Kidney epithelial cell (primary cell): ENCODE measurements around the gene EFHD2. TPM values are rescaled to one million over a fixed set of nuclear protein-coding genes. Genes with fewer than 3 reads are reported as not detected.

Source experiments
- DNase-seq: peaks from one replicate; pipeline ENCODE4 v3.0.0-alpha.2; 2010; ENCODE audit warnings: low read depth
- H3K27me3 ChIP-seq: 2 replicates; pipeline ENCODE4 v1.6.0; 2011; ENCODE audit warnings: low read length; ENCODE audit not compliant: control insufficient read depth, insufficient read depth
- H3K36me3 ChIP-seq: 2 replicates; pipeline ENCODE4 v1.5.1; 2011; ENCODE audit warnings: low read length; ENCODE audit not compliant: control insufficient read depth, insufficient read depth
- H3K4me3 ChIP-seq: 2 replicates; pipeline ENCODE4 v1.5.1; 2011; ENCODE audit warnings: low read depth, mild to moderate bottlenecking, control low read depth, low read length
- total RNA-seq: library from RNA; depleted of rRNA; stranded (reverse); fragments of >200 nt; gene quantifications from 2 replicates; pipeline ENCODE4 v1.2.3, GENCODE V29; 2015
- TF ChIP-seq, protein P1 (sequence below): IDR thresholded peaks from 2 replicates; pipeline ENCODE4 v1.5.1; 2011; ENCODE audit warnings: mild to moderate bottlenecking, moderate library complexity, low read length, control low read depth, inconsistent platforms; ENCODE audit not compliant: insufficient read depth, poor library complexity, severe bottlenecking

Gene EFHD2
- total RNA-seq, 1 donor from 2014 or later = 54.6 TPM

DNA sequence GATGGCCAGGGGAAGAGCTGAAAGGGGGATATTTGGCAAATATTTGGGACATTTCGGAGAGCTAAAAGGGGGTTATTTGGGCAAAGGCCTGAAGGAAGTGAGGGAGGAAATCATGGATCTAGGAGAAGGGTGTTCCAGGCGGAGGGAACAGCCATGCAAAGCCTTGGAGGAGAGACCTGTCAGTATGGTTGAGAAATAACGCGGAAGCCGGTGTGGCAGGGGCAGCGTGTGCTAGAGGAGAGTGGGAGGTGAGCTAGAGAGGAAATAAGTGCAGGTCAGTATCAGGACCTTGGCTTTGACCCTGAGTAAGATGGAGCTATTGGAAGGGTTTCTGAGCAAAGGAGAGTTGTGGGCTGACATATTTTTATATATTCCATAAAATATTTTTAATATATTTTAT, 31.6 kb downstream of the EFHD2 start:
- no peak for DNase-seq
- Histone ChIP-seq H3K4me3 (no peak overlapping the region), H3K27me3 (peaks cover 6% of the 10 kb centered on the region), H3K36me3 (no peaks in the 10 kb centered on the region)
- TF ChIP-seq, protein P1, sequence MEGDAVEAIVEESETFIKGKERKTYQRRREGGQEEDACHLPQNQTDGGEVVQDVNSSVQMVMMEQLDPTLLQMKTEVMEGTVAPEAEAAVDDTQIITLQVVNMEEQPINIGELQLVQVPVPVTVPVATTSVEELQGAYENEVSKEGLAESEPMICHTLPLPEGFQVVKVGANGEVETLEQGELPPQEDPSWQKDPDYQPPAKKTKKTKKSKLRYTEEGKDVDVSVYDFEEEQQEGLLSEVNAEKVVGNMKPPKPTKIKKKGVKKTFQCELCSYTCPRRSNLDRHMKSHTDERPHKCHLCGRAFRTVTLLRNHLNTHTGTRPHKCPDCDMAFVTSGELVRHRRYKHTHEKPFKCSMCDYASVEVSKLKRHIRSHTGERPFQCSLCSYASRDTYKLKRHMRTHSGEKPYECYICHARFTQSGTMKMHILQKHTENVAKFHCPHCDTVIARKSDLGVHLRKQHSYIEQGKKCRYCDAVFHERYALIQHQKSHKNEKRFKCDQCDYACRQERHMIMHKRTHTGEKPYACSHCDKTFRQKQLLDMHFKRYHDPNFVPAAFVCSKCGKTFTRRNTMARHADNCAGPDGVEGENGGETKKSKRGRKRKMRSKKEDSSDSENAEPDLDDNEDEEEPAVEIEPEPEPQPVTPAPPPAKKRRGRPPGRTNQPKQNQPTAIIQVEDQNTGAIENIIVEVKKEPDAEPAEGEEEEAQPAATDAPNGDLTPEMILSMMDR = no peak

DNA sequence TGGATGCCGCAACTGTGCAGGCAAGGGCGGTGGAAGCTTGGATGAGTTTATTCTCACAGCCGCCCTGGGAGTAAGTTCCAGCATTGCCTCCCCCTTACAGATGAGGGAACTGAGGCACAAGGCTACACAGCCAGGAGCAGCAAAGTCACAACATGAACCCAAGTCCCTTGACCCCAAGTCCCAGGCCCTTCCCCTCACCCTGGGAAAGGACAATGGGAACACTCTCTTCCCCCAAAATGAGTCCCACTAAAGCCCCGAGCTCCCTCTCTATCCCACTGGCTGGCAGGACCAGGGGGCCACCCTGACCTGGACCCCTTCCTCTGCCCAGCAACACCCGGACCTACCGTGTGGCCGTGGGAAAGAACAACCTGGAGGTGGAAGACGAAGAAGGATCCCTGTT, 32.4 kb downstream of the EFHD2 start:
- Histone ChIP-seq H3K27me3 (peaks cover 6% of the 10 kb centered on the region), H3K36me3 (no peaks in the 10 kb centered on the region), H3K4me3 (no peak overlapping the region)
- no peak for DNase-seq
- TF ChIP-seq, protein P1 = no peak

DNA sequence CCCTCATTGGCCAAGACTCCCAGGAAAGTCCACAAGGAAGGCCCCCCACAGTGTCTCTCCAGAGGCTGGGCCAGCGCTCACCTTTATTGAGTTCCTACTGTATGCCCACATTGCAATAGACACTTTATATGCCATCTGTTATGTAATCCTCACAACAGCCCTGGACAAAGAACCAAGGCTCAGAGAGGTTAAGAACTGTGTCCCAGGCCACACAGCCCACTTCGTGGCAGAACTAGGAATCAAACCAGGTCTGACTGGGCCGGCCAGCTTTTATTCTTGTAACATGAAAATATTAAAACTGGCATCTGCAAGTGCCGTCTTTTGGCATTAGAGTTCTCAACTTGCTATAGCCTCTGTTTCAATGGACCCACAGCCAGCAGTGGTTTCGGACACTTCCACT, 33.1 kb downstream of the EFHD2 start:
- TF ChIP-seq, protein P1 = no peak
- Histone ChIP-seq H3K4me3 (no peak overlapping the region), H3K27me3 (peaks cover 6% of the 10 kb centered on the region), H3K36me3 (no peaks in the 10 kb centered on the region)
- DNase-seq = no peak

DNA sequence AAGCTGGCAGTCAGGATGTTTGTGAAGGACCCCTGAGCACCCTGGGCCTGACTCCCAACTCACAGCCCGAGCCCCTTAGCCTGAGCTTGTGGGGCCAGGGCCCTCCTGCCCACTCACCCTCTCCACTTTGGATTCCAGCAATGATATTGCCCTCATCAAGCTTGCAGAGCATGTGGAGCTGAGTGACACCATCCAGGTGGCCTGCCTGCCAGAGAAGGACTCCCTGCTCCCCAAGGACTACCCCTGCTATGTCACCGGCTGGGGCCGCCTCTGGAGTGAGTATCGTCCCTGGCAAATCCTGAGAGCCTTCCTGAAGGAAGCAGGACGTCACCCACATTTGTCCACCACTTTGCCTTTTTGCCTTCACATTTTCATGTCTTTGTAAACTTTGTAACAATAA, 33.6 kb downstream of the EFHD2 start:
- Histone ChIP-seq H3K27me3 (peaks cover 6% of the 10 kb centered on the region), H3K36me3 (no peaks in the 10 kb centered on the region), H3K4me3 (no peak overlapping the region)
- DNase-seq = no peak
- TF ChIP-seq, protein P1 = no peak

DNA sequence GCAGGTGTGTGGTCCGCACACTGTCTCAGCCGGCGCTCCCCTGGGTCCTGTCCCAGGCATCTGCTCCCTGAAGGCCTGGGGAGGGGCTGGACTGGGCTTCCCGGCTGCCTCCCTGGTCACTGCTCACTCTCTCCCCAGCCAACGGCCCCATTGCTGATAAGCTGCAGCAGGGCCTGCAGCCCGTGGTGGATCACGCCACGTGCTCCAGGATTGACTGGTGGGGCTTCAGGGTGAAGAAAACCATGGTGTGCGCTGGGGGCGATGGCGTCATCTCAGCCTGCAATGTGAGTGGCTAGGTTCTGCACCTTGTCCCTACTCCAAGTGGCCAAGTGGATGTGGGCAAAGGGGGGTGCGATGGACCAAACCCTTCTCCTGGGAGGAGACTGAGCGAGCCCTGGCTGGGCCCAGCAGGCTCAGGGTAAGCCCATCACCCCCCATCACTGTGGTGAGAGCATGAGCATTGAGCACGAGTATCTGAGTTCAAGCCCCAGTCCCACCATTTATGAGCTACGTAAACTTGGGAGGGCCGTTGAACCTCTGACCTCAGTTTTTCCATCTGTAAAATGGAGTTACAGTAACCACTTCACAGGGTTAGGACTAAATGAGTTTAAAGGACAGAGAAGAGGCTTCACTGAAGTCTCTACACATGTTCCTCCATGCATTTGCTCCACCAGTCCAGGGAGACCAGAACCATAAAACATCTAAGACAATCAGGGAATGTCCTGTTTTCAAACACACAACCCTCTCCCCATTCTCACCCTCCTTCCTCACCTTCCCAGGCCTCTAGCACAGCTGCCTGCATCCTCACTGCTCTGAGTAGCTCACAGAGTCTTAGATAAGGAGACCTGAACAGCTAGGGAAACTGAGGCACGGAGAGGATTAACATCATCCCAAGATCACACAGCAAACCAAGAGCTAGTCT, 35.0 kb downstream of the EFHD2 start:
- Histone ChIP-seq H3K36me3 (no peaks in the 10 kb centered on the region), H3K27me3 (peaks cover 6% of the 10 kb centered on the region), H3K4me3 (no peak overlapping the region)
- DNase-seq = no peak
- TF ChIP-seq, protein P1 = no peak
